ENCODE data around the gene TBPL2. TPM values are rescaled to one million over a fixed set of nuclear protein-coding genes. Genes with fewer than 3 reads are reported as not detected.
"Not testable (repeated sequence)": the region's sequence is repeated elsewhere in the genome, so short reads cannot be mapped to it uniquely, and the experiment has no call there.

The TBPL2 gene
- total RNA-seq, 1 donor from 2014 or later = not detected

DNA sequence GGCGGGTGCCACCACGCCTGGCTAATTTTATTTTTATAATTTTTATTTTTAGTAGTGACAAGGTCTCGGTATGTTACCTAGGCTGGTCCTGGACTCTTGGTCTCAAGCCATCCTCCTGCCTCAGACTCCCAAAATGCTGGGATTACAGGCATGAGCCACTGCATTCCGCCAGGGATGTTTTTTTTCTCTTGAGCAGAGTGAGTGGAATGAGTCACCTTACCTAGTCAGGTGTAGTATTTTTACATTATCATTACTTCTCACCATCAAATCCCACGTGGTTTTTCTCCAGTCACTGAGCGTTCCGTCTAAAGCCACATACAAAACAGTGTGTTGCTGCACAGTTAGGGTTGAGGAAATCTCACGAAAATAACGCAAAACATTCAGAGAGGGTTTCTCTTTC lies 870 bp upstream of the TBPL2 start:
- no peak for DNase-seq (ENCODE audit: low spot score)

DNA sequence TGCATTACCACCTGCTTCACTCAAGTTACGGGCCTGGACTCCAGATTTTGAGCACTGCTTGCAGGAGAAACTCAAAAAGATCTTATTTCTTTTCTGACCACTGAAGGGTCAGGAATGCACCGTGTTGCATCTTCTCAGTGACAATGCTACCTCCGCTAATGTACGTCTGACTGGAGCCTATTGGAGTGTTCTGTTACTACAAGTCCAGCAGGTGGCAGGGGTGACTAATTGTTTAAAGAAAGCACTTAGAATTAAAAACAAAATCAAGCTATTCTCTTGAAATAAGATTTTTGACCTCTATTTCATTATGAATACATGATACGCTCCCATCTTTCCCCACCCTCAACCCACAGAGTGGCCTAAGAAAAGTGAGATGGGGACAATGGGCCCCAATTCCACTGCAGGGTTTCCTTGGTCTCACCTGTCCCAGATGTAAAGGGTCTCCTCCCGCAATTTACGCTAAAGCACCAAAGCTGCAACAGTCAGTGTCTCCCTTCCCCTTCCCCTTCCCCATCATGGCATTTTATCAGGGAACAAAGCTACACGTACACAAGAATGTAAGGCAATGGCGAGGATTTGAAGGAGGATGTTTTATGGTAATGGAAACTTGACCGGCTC lies 2.2 kb downstream of the TBPL2 start:
- DNase-seq (ENCODE audit: low spot score) = no peak

DNA sequence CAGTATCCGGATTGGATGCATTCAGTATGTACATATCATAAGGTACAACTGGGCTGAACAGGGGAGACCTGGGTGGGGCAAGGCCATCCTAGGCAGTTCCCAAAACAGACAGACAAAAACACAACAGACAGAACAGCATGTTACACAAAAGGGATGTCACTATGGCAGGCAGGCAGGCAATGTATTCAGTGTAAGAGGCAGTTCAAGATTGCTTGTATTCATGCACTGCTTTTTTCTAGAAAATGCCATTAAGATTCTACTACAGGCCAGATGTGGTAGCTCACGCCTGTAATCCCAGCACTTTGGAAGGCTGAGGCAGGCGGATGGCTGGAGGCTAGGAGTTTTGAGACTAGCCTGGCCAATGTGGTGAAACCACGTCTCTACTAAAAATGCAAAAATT lies 3.5 kb downstream of the TBPL2 start:
- DNase-seq (ENCODE audit: low spot score) = no peak

DNA sequence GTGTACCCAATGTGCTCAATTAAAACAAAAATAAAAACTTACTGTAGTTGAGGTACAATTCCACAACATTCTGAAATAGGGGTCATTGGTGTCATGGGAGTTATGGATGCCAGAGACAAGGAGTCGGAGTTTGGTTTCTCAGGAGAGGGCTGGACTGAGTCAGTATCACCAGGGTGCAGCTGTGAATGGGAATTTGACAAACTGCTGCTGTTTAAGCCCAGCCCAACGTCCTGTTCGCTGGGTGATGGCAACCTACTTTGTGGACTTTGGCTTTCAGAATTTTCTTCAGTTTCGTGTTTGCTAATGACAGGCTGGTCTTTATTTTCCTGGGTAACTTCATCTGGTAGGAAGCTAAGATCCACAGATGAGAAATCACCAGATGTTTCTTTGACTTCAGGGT lies 3.9 kb downstream of the TBPL2 start:
- DNase-seq (ENCODE audit: low spot score) = no peak

DNA sequence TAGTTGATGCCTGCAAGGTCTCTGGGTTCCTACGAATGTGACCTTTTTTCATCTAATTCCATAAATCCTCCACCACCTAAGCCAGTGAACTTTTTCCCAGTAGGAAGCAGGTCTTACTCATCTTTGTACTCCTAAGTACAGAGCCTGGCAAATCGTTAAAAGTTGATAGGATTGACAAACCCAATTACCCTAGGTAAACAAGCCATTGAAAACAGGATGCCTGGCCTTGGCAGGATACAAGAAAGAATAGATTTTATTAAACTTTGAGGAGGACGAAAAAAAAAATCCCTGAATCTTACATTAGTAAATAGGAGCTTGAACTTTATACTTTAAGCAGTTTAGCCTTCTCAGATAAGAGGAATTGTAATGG lies 5.6 kb downstream of the TBPL2 start:
- no peak for DNase-seq (ENCODE audit: low spot score)

DNA sequence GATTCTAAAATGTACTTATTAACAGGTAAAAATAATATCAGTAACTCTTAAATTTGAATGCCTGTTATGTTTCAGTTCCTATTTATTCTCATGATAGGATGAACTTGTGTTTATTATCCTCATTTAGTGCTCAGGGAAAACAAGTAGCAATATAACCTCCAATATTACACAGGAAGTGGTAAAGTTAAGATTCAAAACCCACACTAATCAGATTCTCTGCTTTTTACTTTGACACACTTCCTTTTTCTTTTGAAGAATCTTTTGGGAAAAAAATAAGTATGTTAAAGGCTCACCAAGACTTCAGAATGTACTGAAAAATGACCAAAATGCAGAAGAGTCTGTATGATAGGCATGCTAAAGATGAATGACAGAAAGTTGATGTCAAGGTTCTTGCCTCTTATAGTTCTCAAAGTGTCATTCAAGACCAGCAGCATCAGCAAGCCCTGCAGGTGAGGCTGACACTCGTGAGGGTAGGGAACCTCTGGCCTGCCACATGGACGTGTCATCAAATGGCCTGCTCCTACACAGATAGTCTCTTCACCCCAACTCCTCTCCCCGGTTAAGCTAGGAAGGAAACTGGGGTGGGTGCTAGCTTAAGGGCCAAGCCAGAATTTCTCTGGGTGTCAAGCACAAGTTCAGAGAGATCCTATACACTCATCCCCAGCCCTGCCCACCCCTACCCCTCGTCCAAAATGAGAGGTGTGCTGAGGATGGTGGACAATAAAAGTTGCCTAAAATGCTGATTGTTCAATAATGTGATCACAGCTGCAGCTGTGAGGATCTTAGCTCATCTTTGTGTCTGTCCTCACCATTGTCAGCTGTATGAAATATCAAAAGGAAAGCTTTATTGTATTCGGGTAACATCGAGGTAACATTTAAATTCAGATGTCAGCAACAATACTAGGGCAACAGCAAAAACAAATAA lies 6.3 kb downstream of the TBPL2 start:
- DNase-seq (ENCODE audit: low spot score) = no peak

DNA sequence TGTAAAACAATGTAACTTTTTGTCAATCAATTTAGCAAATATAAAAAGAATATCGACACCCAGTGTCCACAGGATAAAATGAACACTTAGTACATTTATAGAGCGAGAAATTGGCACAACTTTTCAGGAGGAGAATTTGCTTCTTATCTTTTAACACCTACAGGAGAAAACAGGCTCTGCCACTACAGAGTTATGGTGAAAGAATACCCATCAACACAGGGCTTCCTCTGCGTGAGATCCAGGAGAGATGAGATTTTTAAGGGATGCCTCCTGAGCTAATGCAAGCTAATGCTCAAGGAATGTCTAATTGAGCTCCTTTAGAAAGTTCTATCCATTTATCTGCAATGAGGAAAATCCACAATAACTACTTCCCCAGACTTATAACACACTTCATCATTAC lies 7.8 kb downstream of the TBPL2 start:
- DNase-seq (ENCODE audit: low spot score) = no peak

DNA sequence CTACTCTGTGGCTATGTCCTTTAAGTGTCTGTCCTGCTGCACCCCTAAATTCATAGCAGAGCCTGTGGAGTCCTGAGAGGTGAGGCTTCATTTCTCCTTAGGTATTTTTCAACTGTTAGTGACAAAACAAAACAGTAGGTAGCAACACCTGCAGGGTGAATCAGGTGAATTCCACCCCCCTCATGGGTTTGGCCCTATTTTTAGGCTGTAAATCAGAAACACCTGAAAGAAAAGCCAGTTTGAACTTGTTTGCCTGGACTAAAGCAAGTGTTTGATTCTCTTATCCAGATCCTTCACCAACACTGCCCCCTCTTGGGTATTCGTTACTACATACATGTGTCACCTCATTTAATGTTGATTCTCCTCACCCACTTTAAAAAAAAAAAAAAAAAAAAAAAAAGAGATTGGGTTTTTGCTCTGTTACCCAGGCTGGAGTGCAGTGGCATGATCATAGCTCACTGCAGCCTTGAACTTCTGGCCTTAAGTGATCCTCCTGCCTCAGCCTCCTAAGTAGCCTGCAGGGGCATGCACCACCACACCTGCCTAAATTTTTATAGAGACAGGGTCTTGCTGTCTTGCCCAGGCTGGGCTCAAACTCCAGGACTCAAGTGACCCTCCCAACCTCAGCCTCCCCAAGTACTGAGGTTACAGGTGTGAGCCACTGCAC lies 10.3 kb downstream of the TBPL2 start:
- peak; percentile 42 for DNase-seq (ENCODE audit: low spot score)

DNA sequence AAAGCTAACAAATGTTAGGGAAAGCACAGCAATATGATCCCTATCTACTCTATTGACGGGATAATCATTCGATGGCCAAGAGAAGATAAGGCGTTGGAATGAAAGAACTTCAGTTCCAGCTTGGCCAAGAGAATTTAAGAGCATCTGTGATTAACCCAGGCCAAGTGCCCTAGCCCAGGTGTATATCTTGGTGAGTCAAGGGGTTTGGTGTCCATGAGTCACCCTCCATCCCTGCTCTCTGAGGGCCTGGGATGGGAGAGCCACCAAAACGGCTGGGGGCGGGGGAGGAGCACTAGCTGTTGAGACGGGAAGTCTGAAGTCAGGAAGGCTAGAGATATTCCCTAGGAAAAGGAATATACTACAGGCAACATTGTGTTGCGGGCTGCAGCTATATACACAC lies 13.0 kb downstream of the TBPL2 start:
- DNase-seq (ENCODE audit: low spot score) = no peak

DNA sequence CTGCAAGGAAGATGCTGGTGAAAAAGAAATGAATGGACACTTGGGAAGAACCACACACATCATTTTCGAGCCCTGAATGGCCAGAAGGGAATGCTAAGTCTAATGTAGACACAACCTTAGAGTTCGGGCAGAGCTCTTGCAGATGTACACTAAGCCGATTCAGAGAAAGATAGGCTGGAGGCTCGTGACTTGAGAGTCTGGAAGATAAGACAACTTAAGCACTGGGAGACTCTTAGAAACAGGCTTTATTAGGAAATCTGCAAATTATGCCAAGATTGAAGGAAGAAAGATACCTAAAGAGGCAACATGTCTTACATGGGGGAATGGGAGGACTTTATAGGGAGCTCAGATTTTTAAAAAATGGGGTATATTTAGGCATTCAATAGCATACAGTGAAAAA lies 13.5 kb downstream of the TBPL2 start:
- DNase-seq (ENCODE audit: low spot score) = no peak

DNA sequence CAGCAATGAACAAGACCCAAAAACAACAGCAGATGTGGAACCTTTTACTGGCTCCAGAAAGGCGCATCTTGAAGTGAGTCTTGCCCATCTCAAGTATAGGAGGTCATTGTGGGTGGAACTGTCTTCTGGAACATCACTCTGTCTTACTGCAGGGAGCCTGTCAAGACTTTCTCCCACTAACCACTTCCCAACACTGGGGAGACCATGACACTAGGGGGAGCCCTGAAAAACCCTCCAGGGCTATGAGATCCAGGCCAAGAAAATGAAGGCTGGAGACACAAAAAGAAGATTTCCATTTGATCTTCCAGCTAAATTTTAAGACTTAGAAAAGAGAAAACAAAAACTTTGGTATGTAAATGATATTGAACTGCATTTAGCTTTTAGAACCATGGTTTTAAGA lies 15.3 kb downstream of the TBPL2 start:
- DNase-seq (ENCODE audit: low spot score) = no peak

DNA sequence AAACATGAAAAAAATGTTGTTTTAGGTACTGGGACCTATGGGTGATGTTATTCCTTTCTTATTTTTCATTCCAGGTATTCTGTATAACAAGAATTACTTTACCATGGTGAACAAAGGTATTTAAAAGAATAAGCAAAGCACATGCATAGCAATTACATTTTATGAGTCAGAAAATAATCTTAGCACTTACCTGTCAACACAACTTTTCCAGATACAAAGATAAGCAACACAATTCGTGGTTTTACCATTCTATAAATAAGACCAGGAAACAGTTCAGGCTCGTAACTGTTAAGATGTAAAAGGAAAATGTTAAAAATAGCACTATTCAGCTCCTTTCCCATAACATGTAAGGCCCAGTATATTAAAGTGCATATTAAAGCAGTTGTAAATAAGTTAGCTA lies 16.4 kb downstream of the TBPL2 start:
- no peak for DNase-seq (ENCODE audit: low spot score)

DNA sequence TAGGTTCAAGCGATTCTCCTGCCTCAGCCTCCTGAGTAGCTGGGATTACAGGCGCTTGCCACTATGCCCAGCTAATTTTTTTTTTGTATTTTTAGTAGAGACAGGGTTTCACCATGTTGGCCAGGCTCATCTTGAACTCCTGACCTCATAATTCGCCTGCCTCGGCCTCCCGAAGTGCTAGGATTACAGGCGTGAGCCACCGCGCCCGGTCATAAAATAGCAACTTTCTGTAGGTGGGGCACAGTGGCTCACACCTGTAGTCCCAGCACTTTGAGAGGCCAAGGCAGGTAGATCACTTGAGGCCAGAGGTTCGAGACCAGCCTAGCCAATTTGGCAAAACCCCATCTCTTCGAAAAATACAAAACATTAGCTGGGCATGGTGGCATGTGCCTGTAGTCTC lies 18.1 kb downstream of the TBPL2 start:
- DNase-seq (ENCODE audit: low spot score) = not testable (repeated sequence)

DNA sequence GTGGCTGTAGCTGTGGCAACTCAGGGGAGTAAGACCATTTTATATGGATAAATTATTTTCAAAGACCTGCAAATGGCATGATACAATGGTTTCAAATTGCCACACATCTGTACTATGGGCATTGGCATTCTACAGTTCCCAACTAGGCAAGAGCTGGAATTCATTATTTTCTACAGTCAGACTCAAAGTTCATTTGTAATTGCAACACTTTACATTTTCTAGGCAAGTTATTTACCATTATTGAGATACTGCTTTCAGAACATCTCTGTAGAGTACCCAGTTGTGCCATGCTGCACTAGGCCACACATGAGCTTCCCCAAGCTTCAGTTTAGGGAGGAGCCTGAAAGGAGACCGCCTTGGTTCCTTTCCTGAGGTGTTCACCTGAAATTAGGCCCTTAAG lies 20.8 kb downstream of the TBPL2 start:
- no peak for DNase-seq (ENCODE audit: low spot score)

DNA sequence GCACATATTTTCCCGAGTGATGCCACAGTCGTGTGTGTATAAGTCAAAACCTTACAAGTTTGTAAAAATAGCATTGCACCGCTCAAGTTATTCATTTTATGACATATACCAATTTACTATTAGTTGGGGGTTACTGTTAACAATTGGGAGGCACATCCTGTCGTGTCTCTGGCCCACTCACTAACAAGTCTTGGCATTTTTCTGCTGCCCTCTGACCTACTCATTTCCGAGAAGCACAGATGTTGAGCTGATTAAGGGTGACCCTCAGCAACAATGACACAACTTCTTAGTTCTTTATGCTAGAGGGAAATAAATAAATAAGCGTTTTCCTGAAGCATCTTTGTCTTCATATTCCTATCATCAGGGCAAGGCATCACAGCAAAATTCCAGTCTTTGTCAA lies 22.0 kb downstream of the TBPL2 start:
- DNase-seq (ENCODE audit: low spot score) = no peak

DNA sequence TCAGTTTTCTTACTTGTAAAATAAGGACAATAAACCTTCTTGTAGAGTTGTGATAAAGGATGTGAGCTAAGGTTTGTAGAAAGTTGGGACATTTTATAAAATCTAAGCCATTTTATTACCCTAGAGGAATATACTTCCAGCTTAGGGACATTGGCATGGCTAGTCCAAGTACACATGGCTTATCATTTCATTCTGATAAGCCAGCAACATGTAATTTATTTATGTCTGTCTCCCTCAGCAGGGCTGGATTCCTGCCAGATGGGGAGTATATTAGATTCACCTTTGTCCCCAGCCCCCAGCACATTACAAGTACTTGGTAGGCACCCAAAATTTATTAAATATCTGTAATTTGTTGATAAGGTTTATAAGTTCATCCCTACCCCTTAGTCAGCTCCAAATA lies 22.5 kb downstream of the TBPL2 start:
- DNase-seq (ENCODE audit: low spot score) = no peak

DNA sequence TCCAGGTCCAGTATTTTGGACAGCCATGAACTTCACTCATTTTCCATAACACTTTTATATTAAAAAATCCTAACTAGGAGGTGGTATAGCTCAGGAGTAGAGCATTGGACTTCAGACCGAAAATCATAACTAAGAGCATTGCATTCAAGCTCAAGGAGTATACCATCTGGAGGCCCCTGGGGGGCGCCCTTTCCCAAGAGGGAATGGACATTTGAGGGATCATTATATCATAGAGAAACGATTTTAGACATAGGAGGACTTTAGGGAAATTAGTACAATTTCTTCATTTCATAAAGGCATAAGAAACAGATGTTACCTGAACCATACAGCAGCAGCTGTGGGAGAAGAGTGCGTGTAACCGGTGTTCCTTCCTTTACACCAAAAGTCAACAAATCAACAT lies 23.6 kb downstream of the TBPL2 start:
- DNase-seq (ENCODE audit: low spot score) = no peak

DNA sequence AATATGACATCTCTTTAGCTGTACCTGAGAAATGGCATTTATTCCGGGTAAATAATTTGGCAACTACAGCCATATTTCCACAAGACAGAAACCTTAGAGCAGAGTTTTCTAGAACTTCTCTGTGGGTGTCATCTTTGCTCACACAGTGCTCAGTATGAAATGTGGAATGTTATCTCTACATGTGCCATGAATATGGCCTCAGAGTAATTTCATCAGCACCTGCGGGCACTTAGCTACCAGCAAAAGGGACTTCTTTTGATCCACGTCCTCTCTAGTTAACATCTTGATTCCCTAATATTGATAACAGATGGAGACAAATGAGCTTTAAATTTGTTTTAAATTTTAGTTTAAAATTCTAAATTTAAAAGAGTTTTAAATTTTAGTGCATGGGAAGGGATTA lies 25.9 kb downstream of the TBPL2 start:
- no peak for DNase-seq (ENCODE audit: low spot score)

DNA sequence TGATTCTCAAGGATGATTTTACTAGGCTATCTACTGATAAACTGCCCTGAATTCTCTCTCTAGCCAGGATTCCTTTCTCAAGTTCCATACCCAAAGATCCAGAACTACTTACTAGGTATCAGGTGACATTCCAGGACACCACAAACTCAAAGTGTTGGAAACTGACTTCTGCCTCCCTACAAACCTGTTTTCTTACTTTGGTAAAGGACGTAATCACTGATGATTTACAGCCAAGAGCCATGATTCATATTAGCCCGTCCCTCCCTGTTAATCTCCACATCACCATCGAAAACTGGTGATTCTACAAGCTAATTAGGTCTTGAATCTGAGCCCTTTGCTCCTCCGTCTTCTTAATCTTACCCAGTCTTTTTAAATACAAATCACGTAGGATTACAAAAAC lies 27.7 kb downstream of the TBPL2 start:
- no peak for DNase-seq (ENCODE audit: low spot score)

DNA sequence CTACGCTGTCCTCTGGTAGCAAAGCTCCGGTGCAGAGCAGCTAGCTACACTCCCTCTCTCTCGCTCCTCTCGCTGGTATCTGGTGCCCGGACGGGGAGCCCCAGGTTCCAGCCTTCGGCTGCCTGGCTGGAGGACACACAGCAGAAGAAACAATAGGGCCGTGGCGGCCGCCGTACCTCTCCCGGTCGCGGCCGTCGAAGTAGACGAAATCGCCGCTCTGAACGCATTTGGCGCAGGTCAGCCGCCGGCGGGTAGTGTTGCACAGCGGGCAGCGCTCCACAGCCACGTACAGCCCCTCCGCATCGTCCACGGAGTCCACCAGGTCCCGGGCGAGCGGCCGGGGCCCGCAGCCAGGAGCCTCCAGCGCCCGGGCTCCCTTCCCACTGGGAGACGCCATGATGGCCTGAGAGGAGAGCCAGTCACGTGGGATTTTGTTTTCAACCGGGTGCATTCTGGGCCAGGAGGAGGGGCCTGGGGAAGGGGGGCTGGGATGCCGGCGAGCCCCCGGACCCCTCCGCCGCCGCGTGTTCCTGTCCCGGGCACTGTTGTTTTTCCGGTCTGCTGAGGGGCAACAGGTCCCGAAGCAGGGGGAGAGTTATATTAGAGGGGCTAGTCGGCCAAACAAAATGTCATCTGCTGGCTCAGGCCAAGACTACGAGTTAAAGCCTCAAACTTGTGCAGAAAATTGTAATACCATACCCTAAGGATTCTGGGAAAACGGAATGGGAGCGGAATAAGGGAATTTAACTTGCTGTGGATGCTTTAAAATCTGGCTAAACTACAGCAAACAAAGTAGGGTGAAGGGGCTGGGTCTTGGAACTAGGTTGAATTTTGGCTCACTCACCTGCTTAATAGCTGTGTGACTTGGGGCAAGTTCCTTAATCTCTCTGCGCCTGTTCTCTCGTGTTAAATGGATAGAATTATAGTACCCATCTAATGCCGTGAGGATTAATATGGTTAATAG lies 28.7 kb downstream of the TBPL2 start, which contains the start of gene ATG14:
TSS of gene ATG14 (minus strand) at position 405 of the 964 bp plus-strand sequence. CDS start at position 397, 8 bp downstream.
- DNase-seq (ENCODE audit: low spot score) = peak; percentile 86

DNA sequence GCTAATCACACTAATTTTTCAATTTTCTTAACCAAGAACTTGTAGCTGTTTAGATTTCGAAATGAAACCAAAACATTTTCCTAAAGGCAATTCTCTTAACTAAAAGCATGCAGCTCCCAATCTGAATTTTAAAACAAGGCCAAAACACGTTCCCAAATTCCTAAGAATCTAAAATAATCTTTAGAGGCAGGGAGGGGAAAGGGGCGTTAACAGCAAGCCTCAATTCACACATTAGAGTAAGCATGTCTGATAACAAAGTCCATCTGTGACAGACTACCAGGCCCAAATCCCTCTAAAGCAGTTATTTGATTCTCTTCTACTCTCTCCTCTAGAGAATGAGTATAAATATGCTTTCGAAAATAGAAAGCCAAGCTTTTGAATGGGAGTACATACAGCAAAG lies 29.5 kb downstream of the TBPL2 start:
- no peak for DNase-seq (ENCODE audit: low spot score)
